HL-60 (cell line): ENCODE results near the gene CYP4F11.

Source experiments
- CTCF ChIP-seq: IDR thresholded peaks from one replicate; pipeline ENCODE4 v1.5.1; 2011; ENCODE audit warnings: low read length, control low read depth, inconsistent platforms; ENCODE audit not compliant: insufficient read depth
- GABPA ChIP-seq: IDR thresholded peaks from 2 replicates; pipeline ENCODE4 v1.6.1; 2012; ENCODE audit warnings: low read depth
- POLR2AphosphoS5 ChIP-seq: IDR thresholded peaks from 2 replicates; pipeline ENCODE4 v1.6.1; 2012; ENCODE audit warnings: low read depth
- REST ChIP-seq: IDR thresholded peaks from 2 replicates; pipeline ENCODE4 v1.6.1; 2012; ENCODE audit warnings: low read depth; ENCODE audit not compliant: insufficient replicate concordance
- SPI1 ChIP-seq: IDR thresholded peaks from 2 replicates; pipeline ENCODE4 v1.6.1; 2012; ENCODE audit warnings: low read depth, mild to moderate bottlenecking, borderline replicate concordance

- TF ChIP-seq POLR2AphosphoS5, result no peak
- TF ChIP-seq CTCF, result no peak
- TF ChIP-seq REST, result no peak
- no peak for TF ChIP-seq GABPA
- no peak for TF ChIP-seq SPI1
Measured at GRCh38 chr19:15892012-15892411, 42.3 kb downstream of the CYP4F11 start.
